Loucy (cell line): Measurements from ENCODE around the gene KRTAP10-4.

Experiments used
- H2AFZ ChIP-seq: fragments of 200-600 bp; sonication (generic); 2 replicates; pipeline ENCODE4 v1.6.0; 2016; ENCODE audit warnings: antibody characterized with exemption, mild to moderate bottlenecking, low read length, moderate library complexity
- H3F3A ChIP-seq: fragments of 200-600 bp; 2 replicates; pipeline ENCODE4 v1.6.0; 2016; ENCODE audit warnings: antibody characterized with exemption, low read depth, mild to moderate bottlenecking
- H3K27me3 ChIP-seq: fragments of 200-600 bp; sonication (generic); 2 replicates; pipeline ENCODE4 v1.6.1; 2014; ENCODE audit warnings: low read length, mild to moderate bottlenecking; ENCODE audit not compliant: insufficient read depth, poor library complexity, severe bottlenecking
- H3K36me3 ChIP-seq: fragments of 200-600 bp; sonication (generic); 2 replicates; pipeline ENCODE4 v1.6.1; 2016; ENCODE audit warnings: low read length; ENCODE audit not compliant: insufficient read depth
- H3K4me1 ChIP-seq: fragments of 200-600 bp; sonication (generic); 2 replicates; pipeline ENCODE4 v1.5.1; 2014; ENCODE audit warnings: low read length, mild to moderate bottlenecking; ENCODE audit not compliant: insufficient read depth, poor library complexity, severe bottlenecking
- H3K4me2 ChIP-seq: fragments of 200-600 bp; sonication (generic); 2 replicates; pipeline ENCODE4 v1.6.0; 2014; ENCODE audit warnings: antibody characterized with exemption, low read length, low read depth, mild to moderate bottlenecking; ENCODE audit not compliant: poor library complexity, severe bottlenecking
- H3K4me3 ChIP-seq: fragments of 200-600 bp; sonication (generic); 2 replicates; pipeline ENCODE4 v1.5.1; 2014; ENCODE audit warnings: low read length, mild to moderate bottlenecking, mixed read lengths; ENCODE audit not compliant: poor library complexity, severe bottlenecking
- H3K79me2 ChIP-seq: fragments of 200-600 bp; sonication (generic); 2 replicates; pipeline ENCODE4 v1.6.1; 2014; ENCODE audit warnings: low read length; ENCODE audit not compliant: insufficient read depth
- H3K9ac ChIP-seq: fragments of 200-600 bp; sonication (generic); 2 replicates; pipeline ENCODE4 v1.6.0; 2014; ENCODE audit warnings: mild to moderate bottlenecking, low read depth, low read length, moderate library complexity; ENCODE audit not compliant: poor library complexity, severe bottlenecking
- H3K9me2 ChIP-seq: fragments of 200-600 bp; sonication (generic); replicated peaks from 2 replicates; pipeline ENCODE4 v1.6.1; 2016; ENCODE audit warnings: low read depth, low read length, mixed read lengths
- H3K9me3 ChIP-seq: fragments of 200-600 bp; sonication (generic); 2 replicates; pipeline ENCODE4 v1.6.1; 2014; ENCODE audit warnings: mild to moderate bottlenecking, antibody characterized with exemption, low read length, low read depth; ENCODE audit not compliant: insufficient read depth
- H4K20me1 ChIP-seq: fragments of 200-600 bp; sonication (generic); 2 replicates; pipeline ENCODE4 v1.6.0; 2014; ENCODE audit warnings: antibody characterized with exemption, low read length, mild to moderate bottlenecking; ENCODE audit not compliant: insufficient read depth, poor library complexity, severe bottlenecking
- EZH2phosphoT487 ChIP-seq: fragments of 200-600 bp; IDR thresholded peaks from 2 replicates; pipeline ENCODE4 v1.6.1; 2018; ENCODE audit warnings: antibody characterized with exemption, mild to moderate bottlenecking, moderate library complexity, borderline replicate concordance
- TF ChIP-seq, protein P1 (sequence below): fragments of 200-600 bp; sonication (generic); conservative IDR thresholded peaks from 2 replicates; pipeline ENCODE4 v1.5.1; 2014; ENCODE audit warnings: mild to moderate bottlenecking, antibody characterized with exemption, low read length

The KRTAP10-4 gene

GRCh38 chr21:44602463-44602850, 28.9 kb downstream of the KRTAP10-4 start:
- no peak overlapping the region for H2AFZ ChIP-seq
- H3K4me1 ChIP-seq: no peaks in the 10 kb centered on the region
- H3F3A ChIP-seq: no peaks in the 10 kb centered on the region
- H3K79me2 ChIP-seq: no peaks in the 10 kb centered on the region
- H3K9ac ChIP-seq: no peak overlapping the region
- no peak for TF ChIP-seq EZH2phosphoT487
- TF ChIP-seq, protein P1, sequence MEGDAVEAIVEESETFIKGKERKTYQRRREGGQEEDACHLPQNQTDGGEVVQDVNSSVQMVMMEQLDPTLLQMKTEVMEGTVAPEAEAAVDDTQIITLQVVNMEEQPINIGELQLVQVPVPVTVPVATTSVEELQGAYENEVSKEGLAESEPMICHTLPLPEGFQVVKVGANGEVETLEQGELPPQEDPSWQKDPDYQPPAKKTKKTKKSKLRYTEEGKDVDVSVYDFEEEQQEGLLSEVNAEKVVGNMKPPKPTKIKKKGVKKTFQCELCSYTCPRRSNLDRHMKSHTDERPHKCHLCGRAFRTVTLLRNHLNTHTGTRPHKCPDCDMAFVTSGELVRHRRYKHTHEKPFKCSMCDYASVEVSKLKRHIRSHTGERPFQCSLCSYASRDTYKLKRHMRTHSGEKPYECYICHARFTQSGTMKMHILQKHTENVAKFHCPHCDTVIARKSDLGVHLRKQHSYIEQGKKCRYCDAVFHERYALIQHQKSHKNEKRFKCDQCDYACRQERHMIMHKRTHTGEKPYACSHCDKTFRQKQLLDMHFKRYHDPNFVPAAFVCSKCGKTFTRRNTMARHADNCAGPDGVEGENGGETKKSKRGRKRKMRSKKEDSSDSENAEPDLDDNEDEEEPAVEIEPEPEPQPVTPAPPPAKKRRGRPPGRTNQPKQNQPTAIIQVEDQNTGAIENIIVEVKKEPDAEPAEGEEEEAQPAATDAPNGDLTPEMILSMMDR: no peak
- H3K9me2 ChIP-seq: no peaks in the 10 kb centered on the region
- H4K20me1 ChIP-seq: no peaks in the 10 kb centered on the region
- no peaks in the 10 kb centered on the region for H3K9me3 ChIP-seq
- H3K4me3 ChIP-seq: no peak overlapping the region
- no peaks in the 10 kb centered on the region for H3K27me3 ChIP-seq
- H3K4me2 ChIP-seq: no peak overlapping the region
- H3K36me3 ChIP-seq: no peaks in the 10 kb centered on the region

DNA sequence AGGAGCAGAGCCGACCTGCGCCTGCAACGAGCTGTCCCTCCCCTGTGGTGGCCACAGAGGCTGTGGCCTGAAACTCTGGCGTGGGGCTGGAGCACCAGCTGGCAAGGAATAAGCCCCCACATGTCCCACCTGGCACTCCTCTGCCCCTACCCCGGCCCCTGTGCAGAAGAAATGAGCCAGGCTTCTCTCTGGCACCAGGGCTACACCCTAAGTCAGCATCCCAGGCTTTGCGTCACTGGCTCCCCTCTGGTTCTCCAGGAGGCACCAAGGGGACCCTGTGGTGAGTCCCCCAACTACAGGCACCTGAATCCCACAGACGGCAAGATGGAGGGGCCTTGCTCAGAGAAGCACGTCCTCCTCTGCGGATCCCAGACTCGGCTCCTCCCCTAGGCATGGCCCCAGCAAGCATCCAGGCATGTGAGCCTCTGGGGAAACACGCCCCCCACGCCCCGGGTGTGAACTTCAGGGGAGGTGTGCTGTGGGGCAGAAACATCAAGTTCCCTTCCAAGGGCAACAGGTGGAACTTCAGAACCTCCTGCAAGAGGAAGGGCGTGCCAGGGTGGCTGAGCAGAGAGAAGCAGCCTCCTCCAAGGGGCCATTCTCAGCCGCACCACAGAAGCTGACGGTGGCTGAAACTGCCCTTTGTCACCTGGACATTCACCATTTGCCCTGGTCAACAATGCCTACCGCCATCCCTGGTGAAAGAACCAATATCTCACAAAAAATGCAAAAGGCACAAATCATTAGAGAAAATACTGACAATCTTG, 29.8 kb downstream of the KRTAP10-4 start:
- no peaks in the 10 kb centered on the region for H3F3A ChIP-seq
- no peaks in the 10 kb centered on the region for H3K9me3 ChIP-seq
- H3K79me2 ChIP-seq: no peaks in the 10 kb centered on the region
- H3K36me3 ChIP-seq: no peaks in the 10 kb centered on the region
- no peak overlapping the region for H2AFZ ChIP-seq
- no peak overlapping the region for H3K4me3 ChIP-seq
- H3K9me2 ChIP-seq: no peaks in the 10 kb centered on the region
- TF ChIP-seq, protein P1: no peak
- TF ChIP-seq EZH2phosphoT487: no peak
- no peaks in the 10 kb centered on the region for H4K20me1 ChIP-seq
- H3K27me3 ChIP-seq: no peaks in the 10 kb centered on the region
- no peaks in the 10 kb centered on the region for H3K4me1 ChIP-seq
- H3K9ac ChIP-seq: no peak overlapping the region
- H3K4me2 ChIP-seq: no peak overlapping the region

GRCh38 chr21:44603911-44604310, 30.4 kb downstream of the KRTAP10-4 start:
- H3K27me3 ChIP-seq: no peaks in the 10 kb centered on the region
- H3F3A ChIP-seq: no peaks in the 10 kb centered on the region
- TF ChIP-seq EZH2phosphoT487: no peak
- TF ChIP-seq, protein P1: no peak
- H3K79me2 ChIP-seq: no peaks in the 10 kb centered on the region
- H3K9ac ChIP-seq: no peak overlapping the region
- H3K9me3 ChIP-seq: no peaks in the 10 kb centered on the region
- no peak overlapping the region for H3K4me3 ChIP-seq
- H3K36me3 ChIP-seq: no peaks in the 10 kb centered on the region
- H3K4me2 ChIP-seq: no peak overlapping the region
- H4K20me1 ChIP-seq: no peaks in the 10 kb centered on the region
- no peaks in the 10 kb centered on the region for H3K4me1 ChIP-seq
- H3K9me2 ChIP-seq: no peaks in the 10 kb centered on the region
- H2AFZ ChIP-seq: no peak overlapping the region
